Fibroblast of lung (primary cell): Measurements from ENCODE around the gene STK35.

ENCODE experiments used
- EZH2 ChIP-seq: IDR thresholded peaks from 2 replicates; pipeline ENCODE4 v1.5.1; 2012; ENCODE audit warnings: low read length, control low read depth, mild to moderate bottlenecking; ENCODE audit errors: missing control alignments
- TF ChIP-seq, protein P1 (sequence below), 2 donors: IDR thresholded peaks in 1 of 2; conservative IDR thresholded peaks in 1 of 2; 1 replicate in 1 of 2; 2 replicates in 1 of 2; pipeline ENCODE4 v1.5.1; 2011 to 2012; ENCODE audit warnings: low read length in 2 of 2, control low read depth in 1 of 2, inconsistent platforms in 1 of 2, low read depth in 1 of 2, mild to moderate bottlenecking in 1 of 2

DNA sequence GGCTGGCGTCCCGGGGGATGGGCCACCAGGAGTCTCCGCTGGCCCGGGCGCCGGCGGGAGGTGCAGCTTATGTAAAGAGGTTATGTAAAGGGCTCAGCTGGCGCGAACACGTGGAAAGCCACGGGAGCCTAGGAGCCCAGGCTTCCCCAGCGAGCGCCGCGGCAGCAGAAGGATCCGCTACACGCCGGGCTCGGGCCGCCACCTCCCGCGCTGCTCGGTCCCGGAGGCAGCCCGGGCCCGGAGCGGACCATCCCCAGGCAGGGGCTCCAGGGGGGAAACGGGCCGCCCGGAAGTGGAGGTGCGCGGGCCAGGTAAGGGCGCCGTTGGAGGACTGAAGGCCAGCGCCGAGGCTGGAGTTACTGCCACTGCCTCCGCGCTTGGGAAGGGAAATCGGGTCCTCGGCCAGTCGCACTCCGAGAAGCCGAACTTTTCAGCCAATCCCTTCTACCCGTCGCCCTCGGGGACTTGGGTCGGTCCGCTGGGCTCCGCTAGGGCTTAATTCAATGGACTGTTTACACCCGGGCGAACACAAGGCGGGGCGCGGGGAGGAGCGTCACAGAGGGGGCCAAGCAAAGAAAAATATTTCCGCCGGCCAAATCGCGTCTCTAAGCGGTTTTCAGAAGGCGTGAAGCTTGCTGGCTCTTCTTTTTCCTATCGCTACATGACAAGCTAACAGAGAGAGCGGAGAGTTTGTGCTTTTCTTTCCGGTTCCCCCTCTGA, 398 bp downstream of the STK35 start:
- TF ChIP-seq, protein P1, sequence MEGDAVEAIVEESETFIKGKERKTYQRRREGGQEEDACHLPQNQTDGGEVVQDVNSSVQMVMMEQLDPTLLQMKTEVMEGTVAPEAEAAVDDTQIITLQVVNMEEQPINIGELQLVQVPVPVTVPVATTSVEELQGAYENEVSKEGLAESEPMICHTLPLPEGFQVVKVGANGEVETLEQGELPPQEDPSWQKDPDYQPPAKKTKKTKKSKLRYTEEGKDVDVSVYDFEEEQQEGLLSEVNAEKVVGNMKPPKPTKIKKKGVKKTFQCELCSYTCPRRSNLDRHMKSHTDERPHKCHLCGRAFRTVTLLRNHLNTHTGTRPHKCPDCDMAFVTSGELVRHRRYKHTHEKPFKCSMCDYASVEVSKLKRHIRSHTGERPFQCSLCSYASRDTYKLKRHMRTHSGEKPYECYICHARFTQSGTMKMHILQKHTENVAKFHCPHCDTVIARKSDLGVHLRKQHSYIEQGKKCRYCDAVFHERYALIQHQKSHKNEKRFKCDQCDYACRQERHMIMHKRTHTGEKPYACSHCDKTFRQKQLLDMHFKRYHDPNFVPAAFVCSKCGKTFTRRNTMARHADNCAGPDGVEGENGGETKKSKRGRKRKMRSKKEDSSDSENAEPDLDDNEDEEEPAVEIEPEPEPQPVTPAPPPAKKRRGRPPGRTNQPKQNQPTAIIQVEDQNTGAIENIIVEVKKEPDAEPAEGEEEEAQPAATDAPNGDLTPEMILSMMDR (conservative IDR thresholded peaks at IDR 0.05 in 1 of 2, IDR thresholded peaks at IDR 0.05 in 1 of 2; ENCODE audit: low read depth in 1 of 2, low read length in 2 of 2), result no peak
- no peak for TF ChIP-seq EZH2
